ENCODE results near the gene GLYATL2.

GLYATL2 gene

GRCh38 chr11:58844361-58845005 is at the start of gene GLYATL2:
TSS of gene GLYATL2 (minus strand) at chr11:58844704. CDS start at chr11:58839612, 5,092 bp downstream.
- H3K27me3 ChIP-seq (ENCODE audit: insufficient read depth, low read length) = no peaks in the 10 kb centered on the region
- H3K36me3 ChIP-seq (ENCODE audit: insufficient read depth, low read depth, low read length) = no peaks in the 10 kb centered on the region
- no peak within 1 kb of the TSS for H3K4me3 ChIP-seq (ENCODE audit: low read length)
- no peaks in the 10 kb centered on the region for H3K4me1 ChIP-seq (ENCODE audit: insufficient read depth, low read length)
- H3K9me3 ChIP-seq (ENCODE audit: insufficient read depth, low read depth, low read length) = peaks cover 39% of the 10 kb centered on the region; the same call in 1 of the 2 replicates
- H3K9ac ChIP-seq (ENCODE audit: low read depth, low read length) = no peak within 1 kb of the TSS
- H3K27ac ChIP-seq (ENCODE audit: low read length) = no peak within 1 kb of the TSS

- Histone ChIP-seq H3K4me1 (ENCODE audit: insufficient read depth, low read length) (peaks cover 10% of the 10 kb centered on the region; the same call in 1 of the 2 replicates), H3K36me3 (ENCODE audit: insufficient read depth, low read depth, low read length) (peaks cover 5% of the 10 kb centered on the region; the same call in 1 of the 2 replicates), H3K4me3 (ENCODE audit: low read length) (no peak overlapping the region)
These were observed 49.4 kb upstream of the GLYATL2 start for GRCh38 chr11:58893899-58894298.

GRCh38 chr11:58888579-58888978 is 44.1 kb upstream of the GLYATL2 start:
- Histone ChIP-seq H3K27me3 (ENCODE audit: insufficient read depth, low read length) (no peaks in the 10 kb centered on the region), H3K27ac (ENCODE audit: low read length) (no peak overlapping the region), H3K4me1 (ENCODE audit: insufficient read depth, low read length) (peaks cover 1% of the 10 kb centered on the region; the same call in 1 of the 2 replicates), H3K36me3 (ENCODE audit: insufficient read depth, low read depth, low read length) (peaks cover 5% of the 10 kb centered on the region; the same call in 1 of the 2 replicates), H3K4me3 (ENCODE audit: low read length) (no peak overlapping the region), H3K9me3 (ENCODE audit: insufficient read depth, low read depth, low read length) (peaks cover 13% of the 10 kb centered on the region), H3K9ac (ENCODE audit: low read depth, low read length) (no peak overlapping the region)

More at GRCh38 chr11:58893899-58894298, 49.4 kb upstream of the GLYATL2 start:
- Histone ChIP-seq H3K27ac (ENCODE audit: low read length) (no peak overlapping the region), H3K9me3 (ENCODE audit: insufficient read depth, low read depth, low read length) (peaks cover 8% of the 10 kb centered on the region; the same call in 1 of the 2 replicates), H3K27me3 (ENCODE audit: insufficient read depth, low read length) (no peaks in the 10 kb centered on the region), H3K9ac (ENCODE audit: low read depth, low read length) (no peak overlapping the region)

- Histone ChIP-seq H3K4me3 (ENCODE audit: low read length) (no peak overlapping the region), H3K27me3 (ENCODE audit: insufficient read depth, low read length) (no peaks in the 10 kb centered on the region), H3K4me1 (ENCODE audit: insufficient read depth, low read length) (no peaks in the 10 kb centered on the region)
These were observed 42.9 kb upstream of the GLYATL2 start for GRCh38 chr11:58887452-58887851.

GRCh38 chr11:58880625-58881024 is 36.1 kb upstream of the GLYATL2 start:
- Histone ChIP-seq H3K4me3 (ENCODE audit: low read length) (no peak overlapping the region), H3K4me1 (ENCODE audit: insufficient read depth, low read length) (no peaks in the 10 kb centered on the region), H3K27me3 (ENCODE audit: insufficient read depth, low read length) (no peaks in the 10 kb centered on the region), H3K27ac (ENCODE audit: low read length) (no peak overlapping the region), H3K9me3 (ENCODE audit: insufficient read depth, low read depth, low read length) (peaks cover 52% of the 10 kb centered on the region), H3K9ac (ENCODE audit: low read depth, low read length) (no peak overlapping the region), H3K36me3 (ENCODE audit: insufficient read depth, low read depth, low read length) (no peaks in the 10 kb centered on the region)

More at GRCh38 chr11:58887452-58887851, 42.9 kb upstream of the GLYATL2 start:
- peaks cover 13% of the 10 kb centered on the region for H3K9me3 ChIP-seq (ENCODE audit: insufficient read depth, low read depth, low read length)
- peaks cover 4% of the 10 kb centered on the region; the same call in 1 of the 2 replicates for H3K36me3 ChIP-seq (ENCODE audit: insufficient read depth, low read depth, low read length)
- no peak overlapping the region for H3K27ac ChIP-seq (ENCODE audit: low read length)
- H3K9ac ChIP-seq (ENCODE audit: low read depth, low read length) = no peak overlapping the region

- Histone ChIP-seq H3K27me3 (ENCODE audit: insufficient read depth, low read length) (no peaks in the 10 kb centered on the region), H3K9me3 (ENCODE audit: insufficient read depth, low read depth, low read length) (peaks cover 52% of the 10 kb centered on the region), H3K27ac (ENCODE audit: low read length) (no peak overlapping the region), H3K36me3 (ENCODE audit: insufficient read depth, low read depth, low read length) (no peaks in the 10 kb centered on the region), H3K4me3 (ENCODE audit: low read length) (no peak overlapping the region), H3K4me1 (ENCODE audit: insufficient read depth, low read length) (no peaks in the 10 kb centered on the region), H3K9ac (ENCODE audit: low read depth, low read length) (no peak overlapping the region)
These were observed 35.7 kb upstream of the GLYATL2 start for GRCh38 chr11:58880166-58880565.

- Histone ChIP-seq H3K27me3 (ENCODE audit: insufficient read depth, low read length) (no peaks in the 10 kb centered on the region), H3K4me1 (ENCODE audit: insufficient read depth, low read length) (no peaks in the 10 kb centered on the region), H3K9ac (ENCODE audit: low read depth, low read length) (no peak overlapping the region), H3K27ac (ENCODE audit: low read length) (no peak overlapping the region), H3K36me3 (ENCODE audit: insufficient read depth, low read depth, low read length) (no peaks in the 10 kb centered on the region), H3K4me3 (ENCODE audit: low read length) (no peak overlapping the region), H3K9me3 (ENCODE audit: insufficient read depth, low read depth, low read length) (peaks cover 74% of the 10 kb centered on the region)
These were observed 23.1 kb upstream of the GLYATL2 start for GRCh38 chr11:58867556-58867955.

- Histone ChIP-seq H3K36me3 (ENCODE audit: insufficient read depth, low read depth, low read length) (no peaks in the 10 kb centered on the region), H3K4me1 (ENCODE audit: insufficient read depth, low read length) (no peaks in the 10 kb centered on the region), H3K9ac (ENCODE audit: low read depth, low read length) (no peak overlapping the region), H3K9me3 (ENCODE audit: insufficient read depth, low read depth, low read length) (peaks cover 81% of the 10 kb centered on the region), H3K4me3 (ENCODE audit: low read length) (no peak overlapping the region), H3K27me3 (ENCODE audit: insufficient read depth, low read length) (no peaks in the 10 kb centered on the region), H3K27ac (ENCODE audit: low read length) (no peak overlapping the region)
These were observed 22.3 kb upstream of the GLYATL2 start for GRCh38 chr11:58866788-58867187.

GRCh38 chr11:58864335-58864734 is 19.8 kb upstream of the GLYATL2 start:
- Histone ChIP-seq H3K4me1 (ENCODE audit: insufficient read depth, low read length) (no peaks in the 10 kb centered on the region), H3K9ac (ENCODE audit: low read depth, low read length) (no peak overlapping the region), H3K36me3 (ENCODE audit: insufficient read depth, low read depth, low read length) (no peaks in the 10 kb centered on the region), H3K27me3 (ENCODE audit: insufficient read depth, low read length) (no peaks in the 10 kb centered on the region), H3K4me3 (ENCODE audit: low read length) (no peak overlapping the region), H3K27ac (ENCODE audit: low read length) (no peak overlapping the region), H3K9me3 (ENCODE audit: insufficient read depth, low read depth, low read length) (peaks cover 91% of the 10 kb centered on the region)

GRCh38 chr11:58863697-58864096 is 19.2 kb upstream of the GLYATL2 start:
- H3K4me3 ChIP-seq (ENCODE audit: low read length) = no peak overlapping the region
- H3K27me3 ChIP-seq (ENCODE audit: insufficient read depth, low read length) = no peaks in the 10 kb centered on the region
- H3K9me3 ChIP-seq (ENCODE audit: insufficient read depth, low read depth, low read length) = peaks cover 88% of the 10 kb centered on the region
- H3K4me1 ChIP-seq (ENCODE audit: insufficient read depth, low read length) = no peaks in the 10 kb centered on the region
- H3K27ac ChIP-seq (ENCODE audit: low read length) = no peak overlapping the region
- H3K9ac ChIP-seq (ENCODE audit: low read depth, low read length) = no peak overlapping the region
- no peaks in the 10 kb centered on the region for H3K36me3 ChIP-seq (ENCODE audit: insufficient read depth, low read depth, low read length)

- Histone ChIP-seq H3K27me3 (ENCODE audit: insufficient read depth, low read length) (no peaks in the 10 kb centered on the region), H3K36me3 (ENCODE audit: insufficient read depth, low read depth, low read length) (no peaks in the 10 kb centered on the region), H3K4me3 (ENCODE audit: low read length) (no peak overlapping the region), H3K27ac (ENCODE audit: low read length) (no peak overlapping the region), H3K4me1 (ENCODE audit: insufficient read depth, low read length) (no peaks in the 10 kb centered on the region), H3K9me3 (ENCODE audit: insufficient read depth, low read depth, low read length) (peaks cover 84% of the 10 kb centered on the region), H3K9ac (ENCODE audit: low read depth, low read length) (no peak overlapping the region)
These were observed 17.0 kb upstream of the GLYATL2 start for GRCh38 chr11:58861533-58861932.

GRCh38 chr11:58856806-58857205 is 12.3 kb upstream of the GLYATL2 start:
- no peaks in the 10 kb centered on the region for H3K4me1 ChIP-seq (ENCODE audit: insufficient read depth, low read length)
- H3K9me3 ChIP-seq (ENCODE audit: insufficient read depth, low read depth, low read length) = peaks cover 79% of the 10 kb centered on the region
- no peak overlapping the region for H3K4me3 ChIP-seq (ENCODE audit: low read length)
- no peak overlapping the region for H3K27ac ChIP-seq (ENCODE audit: low read length)
- H3K36me3 ChIP-seq (ENCODE audit: insufficient read depth, low read depth, low read length) = no peaks in the 10 kb centered on the region
- no peak overlapping the region for H3K9ac ChIP-seq (ENCODE audit: low read depth, low read length)
- no peaks in the 10 kb centered on the region for H3K27me3 ChIP-seq (ENCODE audit: insufficient read depth, low read length)

Data from iPS-20b (cell line).